GM18868 (cell line): ENCODE data around the gene BEX3.
A peak's percentile ranks its signal among the peaks of the same experiment; 100 is the strongest.
"Not testable (repeated sequence)": the region's sequence is repeated elsewhere in the genome, so short reads cannot be mapped to it uniquely, and the experiment has no call there.

Experiments
- ATAC-seq: cut with Tn5 transposase; IDR thresholded peaks from one replicate; pipeline ENCODE4 v1.9.1; 2021; ENCODE audit warnings: mild to moderate bottlenecking, moderate library complexity; ENCODE audit not compliant: unreplicated experiment

The BEX3 gene

DNA sequence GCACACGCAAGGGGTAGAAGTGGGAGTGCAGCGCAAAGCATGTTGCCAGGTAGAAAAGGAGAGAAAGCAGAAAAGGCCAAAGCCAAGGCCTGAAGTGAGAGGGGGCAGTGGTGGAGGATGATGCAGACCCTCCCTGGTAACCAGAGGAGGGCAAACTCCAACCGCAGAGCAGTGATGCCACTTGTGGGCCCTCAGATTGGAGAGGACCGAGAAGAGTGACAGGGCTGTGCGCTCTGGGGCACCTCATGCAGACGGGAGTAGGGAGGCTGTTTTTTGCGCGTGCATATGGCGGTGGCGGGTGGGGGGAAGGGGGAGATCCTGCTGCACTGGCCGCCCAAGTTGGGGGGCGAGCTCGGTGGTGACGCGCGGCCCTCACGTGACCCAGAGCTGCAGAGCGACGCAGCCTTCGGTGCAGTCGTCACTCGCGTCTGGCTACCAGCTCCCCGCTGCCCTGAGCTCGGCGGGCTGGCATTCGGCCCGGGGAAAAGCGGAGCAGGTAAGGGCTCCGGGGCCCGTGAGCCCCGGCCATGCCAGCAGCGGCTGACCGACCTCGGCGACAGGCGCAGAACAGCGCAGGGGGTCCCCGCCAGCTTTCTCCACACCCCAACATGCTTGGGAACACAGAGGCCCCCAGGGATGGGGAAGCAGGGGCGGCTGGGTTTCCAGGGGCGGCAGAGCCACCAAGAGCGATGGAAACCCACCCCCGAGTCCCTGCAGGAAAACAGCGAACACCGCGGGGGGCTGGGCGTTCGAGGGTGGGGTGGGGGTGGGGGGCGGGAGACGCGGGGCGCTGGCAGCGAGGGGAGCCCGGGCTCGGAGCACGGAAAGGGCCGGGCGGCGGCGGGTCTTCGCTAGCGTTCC is at the start of gene BEX3:
BEX3 (plus strand) TSS at position 421 of the 861 bp plus-strand sequence. CDS start 984 bp downstream, outside the sequence.
- ATAC-seq = peak; percentile 73

- ATAC-seq = no peak
Measured at GRCh38 chrX:103329991-103330390, 46.3 kb upstream of the BEX3 start, which contains the start of gene TCEAL7. TCEAL7 (plus strand) TSS chrX:103330239; CDS start chrX:103331404, 1,165 bp downstream.

DNA sequence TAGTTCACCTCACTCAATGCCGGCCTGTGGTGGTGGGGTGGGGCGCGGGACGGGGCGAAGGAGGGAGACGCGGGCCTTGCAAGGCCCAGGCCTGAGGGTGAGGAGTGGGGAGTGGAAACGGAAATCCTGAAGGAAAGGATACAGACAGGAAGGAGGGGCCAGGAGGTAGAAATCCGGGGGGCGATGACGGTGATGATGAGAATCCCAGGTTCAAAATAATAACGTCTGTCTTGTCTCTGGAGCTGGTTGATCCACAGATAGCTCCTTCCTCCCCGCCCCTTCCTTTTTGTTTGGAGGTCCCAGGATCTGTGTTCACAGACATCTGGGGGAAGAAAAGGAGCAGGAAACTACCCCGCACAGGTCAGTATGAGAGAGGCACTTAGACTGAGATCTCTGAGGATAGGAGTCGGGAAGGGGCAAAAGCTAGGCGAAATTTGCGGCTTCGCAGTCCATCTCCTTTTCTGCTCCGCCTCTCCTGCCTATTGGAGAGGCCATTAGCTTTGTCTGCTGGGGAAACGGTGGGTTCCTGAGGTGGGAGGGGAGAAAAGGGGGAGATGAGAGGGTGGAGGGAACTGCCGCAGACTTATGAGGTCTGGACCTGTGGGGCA is 45.6 kb upstream of the BEX3 start:
- ATAC-seq = no peak

DNA sequence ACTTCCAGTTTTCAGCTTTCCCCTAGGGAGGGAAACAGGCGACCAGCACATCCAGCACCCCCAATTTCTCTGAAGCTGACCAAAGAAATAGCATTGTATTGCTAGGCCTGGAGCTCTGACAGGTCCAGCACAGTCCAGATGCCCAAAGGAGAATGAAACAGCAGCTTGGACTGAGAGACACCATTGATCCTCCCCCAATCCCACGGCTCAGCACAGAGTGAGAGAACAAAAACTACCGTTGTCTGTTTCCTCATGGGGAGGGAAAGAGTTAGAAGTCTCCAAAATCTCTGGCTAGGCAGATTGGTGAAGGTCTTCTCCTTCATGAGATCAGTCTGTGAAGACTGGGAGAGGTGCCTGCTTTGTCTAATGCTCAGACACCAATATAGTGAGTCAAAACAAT is 37.7 kb upstream of the BEX3 start:
- ATAC-seq = no peak

GRCh38 chrX:103343105-103343504 is 33.2 kb upstream of the BEX3 start:
- ATAC-seq = no peak

- no peak for ATAC-seq
Measured at GRCh38 chrX:103344606-103345005, 31.7 kb upstream of the BEX3 start.

DNA sequence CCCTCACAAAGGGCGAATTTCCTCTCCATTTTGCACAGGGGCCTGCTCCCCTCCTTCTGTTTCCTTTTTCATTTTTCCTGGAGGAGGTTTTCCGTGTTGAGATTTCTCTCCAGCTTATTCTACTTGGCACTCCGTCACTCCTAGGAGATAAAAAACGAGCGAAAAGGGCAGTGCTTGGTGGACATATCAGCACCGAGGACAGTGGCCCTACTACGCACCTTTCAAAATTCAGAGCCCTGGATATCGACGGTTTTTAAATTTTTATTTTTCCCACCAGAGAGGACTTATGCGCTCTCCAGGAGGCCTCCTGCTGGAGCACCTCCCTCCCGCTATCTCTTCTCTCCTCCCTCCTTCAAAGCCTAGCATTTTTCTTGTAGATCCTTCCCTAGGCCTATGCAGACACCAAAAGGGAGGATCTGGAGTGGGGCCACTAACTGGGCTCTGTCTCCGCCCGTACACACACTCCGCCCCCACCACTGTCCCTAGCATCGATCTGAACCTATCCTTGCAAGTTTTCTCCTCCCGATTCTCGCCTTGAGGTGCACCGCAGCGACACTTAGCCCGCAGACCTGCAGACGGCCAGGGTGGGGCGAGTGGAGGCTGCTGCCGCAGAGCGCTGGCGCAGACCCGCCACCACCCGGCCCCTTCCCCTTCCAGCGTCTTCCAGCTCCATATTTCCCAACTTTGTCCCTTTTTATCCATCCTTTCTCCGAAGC is 28.5 kb upstream of the BEX3 start:
- no peak for ATAC-seq

GRCh38 chrX:103356130-103356798 is 20.1 kb upstream of the BEX3 start, which contains the start of gene TCEAL9:
TCEAL9 (plus strand) TSS chrX:103356506; CDS start chrX:103357685, 1,179 bp downstream.
- ATAC-seq = peak; percentile 81

DNA sequence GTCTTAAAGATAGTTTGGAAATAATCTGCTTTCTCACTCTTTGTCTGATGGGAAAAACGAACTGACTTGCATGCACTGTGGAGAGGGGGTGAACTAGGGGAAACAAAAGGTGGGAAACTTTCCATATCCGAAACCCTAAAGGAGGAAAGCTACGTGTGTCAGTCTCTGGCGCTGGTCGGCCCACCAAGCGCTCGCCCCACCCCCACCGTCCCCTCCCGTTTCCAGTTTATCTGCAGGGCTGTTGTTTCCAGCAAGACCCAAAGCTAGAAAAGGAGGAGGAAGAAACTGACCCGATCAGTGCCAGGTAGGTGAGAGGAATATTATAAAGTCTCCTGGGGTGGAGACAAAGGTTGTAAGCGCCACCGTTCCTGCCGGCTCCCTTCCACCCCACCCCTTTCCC is 19.5 kb upstream of the BEX3 start:
- ATAC-seq = peak; percentile 33

DNA sequence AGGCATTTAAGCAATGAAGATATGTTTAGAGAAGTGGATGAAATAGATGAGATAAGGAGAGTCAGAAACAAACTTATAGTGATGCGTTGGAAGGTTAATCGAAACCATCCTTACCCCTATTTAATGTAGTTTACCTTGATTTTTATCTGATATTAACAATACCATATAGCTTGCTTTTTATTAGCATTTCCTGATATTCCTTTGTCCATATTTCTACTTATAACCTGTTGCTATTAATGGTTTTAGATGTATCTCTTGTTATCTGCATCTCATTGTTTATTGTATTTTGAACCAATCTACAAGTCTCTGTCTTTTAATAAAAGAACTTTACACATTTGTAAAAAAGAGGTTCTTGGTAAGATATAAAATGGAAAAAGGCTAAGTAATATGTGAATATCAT is 18.5 kb upstream of the BEX3 start:
- no peak for ATAC-seq

DNA sequence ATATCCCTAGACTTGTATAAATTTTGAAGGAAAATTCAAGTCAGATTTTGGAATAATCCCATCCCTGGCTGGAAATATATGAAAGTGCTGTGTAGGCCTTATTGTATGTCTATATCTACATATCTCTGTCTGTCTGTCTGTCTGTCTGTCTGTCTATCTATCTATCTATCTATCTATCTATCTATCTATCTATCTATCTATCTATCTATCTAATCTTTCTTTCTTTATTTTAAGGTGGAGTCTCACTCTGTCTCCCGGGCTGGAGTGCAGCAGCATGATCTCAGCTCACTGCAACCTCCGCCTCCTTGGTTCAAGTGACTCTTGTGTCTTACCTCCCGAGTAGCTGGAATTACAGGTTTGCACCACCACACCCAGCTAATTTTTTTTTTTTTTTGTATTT is 16.7 kb upstream of the BEX3 start:
- not testable (repeated sequence) for ATAC-seq

GRCh38 chrX:103360092-103360491 is 16.2 kb upstream of the BEX3 start:
- ATAC-seq = no peak

DNA sequence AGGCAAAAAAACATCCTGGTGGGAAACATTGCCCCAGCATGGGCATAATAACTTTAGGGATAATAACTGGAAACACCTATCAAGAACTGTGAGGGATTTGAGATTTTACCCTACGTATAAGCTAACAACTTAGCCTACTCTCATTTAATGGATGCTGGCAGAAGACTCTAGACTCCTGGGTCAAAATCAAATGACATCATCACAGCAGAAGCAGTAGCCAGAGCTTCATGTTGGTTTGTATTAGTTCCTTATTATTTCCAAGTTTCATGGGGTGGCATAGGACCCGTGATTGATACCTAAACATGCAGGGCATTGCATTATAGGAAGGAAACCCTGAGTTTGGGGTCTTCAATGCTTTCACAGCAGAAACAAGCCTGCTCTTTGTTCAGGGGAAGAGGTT is 15.4 kb upstream of the BEX3 start:
- no peak for ATAC-seq

GRCh38 chrX:103361798-103362197 is 14.5 kb upstream of the BEX3 start:
- ATAC-seq = no peak

DNA sequence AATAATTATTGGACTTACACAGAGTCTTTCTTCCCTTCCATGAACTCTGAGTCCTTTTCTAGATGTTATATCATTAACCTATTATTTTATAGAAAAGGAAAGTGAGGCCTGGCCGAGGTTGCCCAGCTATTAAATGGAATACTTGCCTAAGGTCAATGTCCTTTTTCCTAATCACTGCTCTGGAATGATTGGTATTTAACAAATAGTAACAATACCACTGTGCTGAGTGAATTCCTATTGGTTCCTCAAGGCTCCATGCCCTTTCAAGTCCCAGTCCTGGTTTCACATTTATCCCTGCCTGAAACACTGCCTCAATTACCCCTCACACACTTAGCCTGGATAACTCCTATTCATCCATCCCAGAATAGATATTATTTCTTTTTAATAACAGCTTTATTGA is 13.9 kb upstream of the BEX3 start:
- ATAC-seq = no peak

DNA sequence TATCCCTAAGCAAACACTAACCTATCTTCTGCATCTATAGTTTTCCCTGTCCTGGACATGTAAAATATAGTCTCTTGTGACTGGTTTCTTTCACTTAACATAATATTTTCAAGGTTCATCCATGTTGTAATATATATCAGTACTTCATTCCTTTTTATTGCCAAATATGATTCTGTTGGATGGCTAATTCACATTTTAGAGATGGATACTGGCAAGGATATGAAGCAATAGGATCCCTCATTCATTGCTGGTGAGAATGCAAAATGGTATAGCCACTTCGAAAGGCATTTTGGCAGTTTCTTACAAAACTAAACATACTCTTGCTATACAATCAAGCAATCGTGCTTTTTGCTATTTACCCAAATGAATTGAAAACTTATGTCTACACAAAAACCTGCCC is 13.3 kb upstream of the BEX3 start:
- ATAC-seq = no peak

GRCh38 chrX:103367502-103367901 is 8.8 kb upstream of the BEX3 start:
- ATAC-seq = no peak

- no peak for ATAC-seq
Measured at GRCh38 chrX:103369479-103369878, 6.9 kb upstream of the BEX3 start.

DNA sequence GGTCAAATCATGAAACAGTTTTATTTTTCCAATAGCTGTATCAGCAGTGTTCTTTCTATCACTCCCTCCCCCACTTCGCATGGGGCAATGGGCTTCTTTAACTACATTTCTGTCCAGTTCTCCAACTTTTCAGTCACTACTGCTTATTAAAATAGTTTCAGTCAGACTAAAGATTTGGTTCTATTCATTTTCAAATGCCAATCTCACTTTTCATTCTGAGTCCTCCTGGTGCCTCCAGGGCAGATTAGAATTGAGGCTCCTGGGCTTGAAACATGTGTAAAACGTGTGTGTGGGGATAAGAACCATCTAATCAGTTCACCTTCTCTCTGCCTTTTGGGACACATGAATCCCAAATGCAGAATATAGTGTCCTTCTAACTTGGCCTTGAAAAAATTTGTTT is 3.5 kb upstream of the BEX3 start:
- ATAC-seq = no peak

DNA sequence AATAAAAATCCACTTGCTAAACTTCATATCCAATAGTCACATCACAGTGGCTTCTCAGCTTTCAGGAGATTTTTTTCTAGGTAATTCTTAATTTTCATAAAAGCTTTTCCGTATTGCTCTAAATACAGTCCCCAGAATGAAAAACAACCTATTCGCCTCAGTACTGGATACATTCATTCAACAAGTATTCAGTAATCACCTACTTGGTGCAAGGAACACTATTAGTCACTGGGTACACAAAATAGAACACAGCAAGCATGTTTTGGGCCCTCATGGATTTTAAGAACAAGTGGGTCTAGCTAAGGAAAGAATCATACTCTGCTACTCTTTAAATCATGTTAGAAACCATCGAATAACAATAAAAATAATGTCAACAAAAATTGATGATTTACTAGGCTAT is 2.8 kb upstream of the BEX3 start:
- ATAC-seq = no peak

DNA sequence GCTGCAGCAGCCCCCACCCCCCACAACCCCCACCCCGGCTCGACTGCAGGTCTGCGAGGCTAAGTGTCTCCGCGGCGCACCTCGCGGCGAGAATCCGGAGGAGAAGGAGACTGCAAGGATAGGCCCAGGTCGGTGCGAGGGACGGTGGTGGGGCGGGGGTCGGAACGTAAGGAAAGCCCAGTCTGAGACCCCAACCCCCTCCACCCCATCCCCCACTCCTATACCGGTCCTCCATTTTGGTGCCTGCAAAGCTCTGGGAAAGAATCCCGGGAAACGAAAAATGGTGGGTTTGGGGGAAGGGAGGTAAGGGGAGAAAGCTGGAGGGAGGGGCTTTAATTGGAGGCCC is 614 bp downstream of the BEX3 start:
- ATAC-seq = peak; percentile 22
